Glutamatergic neuron (in vitro differentiated cells): ENCODE measurements around the gene E2F3. TPM values are rescaled to one million over a fixed set of nuclear protein-coding genes. Genes with fewer than 3 reads are reported as not detected.

Experiments
- DNase-seq: peaks from one replicate; pipeline ENCODE4 v3.0.0; 2022
- H3K27ac Mint-ChIP-seq: one replicate; pipeline ENCODE4 v1.8.0; 2020; ENCODE audit warnings: mild to moderate bottlenecking, mixed read lengths, inconsistent platforms; ENCODE audit not compliant: unreplicated experiment
- H3K27me3 Mint-ChIP-seq: one replicate; pipeline ENCODE4 v1.8.0; 2020; ENCODE audit warnings: mild to moderate bottlenecking, moderate library complexity, mixed read lengths, inconsistent platforms; ENCODE audit not compliant: unreplicated experiment
- H3K36me3 Mint-ChIP-seq: one replicate; pipeline ENCODE4 v1.8.0; 2020; ENCODE audit warnings: mild to moderate bottlenecking, mixed read lengths, inconsistent platforms; ENCODE audit not compliant: unreplicated experiment
- H3K4me1 Mint-ChIP-seq: one replicate; pipeline ENCODE4 v1.8.0; 2020; ENCODE audit warnings: mild to moderate bottlenecking, low read depth, mixed read lengths, inconsistent platforms; ENCODE audit not compliant: unreplicated experiment
- H3K4me3 Mint-ChIP-seq: one replicate; pipeline ENCODE4 v1.8.0; 2020; ENCODE audit warnings: mild to moderate bottlenecking, mixed read lengths, inconsistent platforms; ENCODE audit not compliant: unreplicated experiment
- H3K9me3 Mint-ChIP-seq: one replicate; pipeline ENCODE4 v1.8.0; 2020; ENCODE audit warnings: mild to moderate bottlenecking, moderate library complexity, mixed read lengths, inconsistent platforms; ENCODE audit not compliant: unreplicated experiment
- CTCF ChIP-seq: fragments of 200-600 bp; sonication (generic); IDR thresholded peaks from one replicate; pipeline ENCODE4 v1.5.0; 2021; ENCODE audit not compliant: partially characterized antibody, unreplicated experiment
- total RNA-seq: library from RNA; stranded (reverse); fragmentation: NEBNext Ultra II Directional; extraction: Animal tissue kit (Norgen Biotek cat#: 25700); gene quantifications from one replicate; pipeline ENCODE4 v1.2.1, GENCODE V29; 2021; ENCODE audit not compliant: unreplicated experiment

E2F3 gene
- total RNA-seq, 1 donor from 2014 or later: 10.1 TPM

GRCh38 chr6:20539387-20539786 lies 137.7 kb downstream of the E2F3 start:
- Mint-ChIP-seq H3K4me3 (no peak overlapping the region), H3K36me3 (no peaks in the 10 kb centered on the region), H3K9me3 (peaks cover under 1% of the 10 kb centered on the region), H3K4me1 (peaks cover 4% of the 10 kb centered on the region), H3K27me3 (peaks cover 1% of the 10 kb centered on the region), H3K27ac (no peak overlapping the region)
- no peak for TF ChIP-seq CTCF
- no peak for DNase-seq

GRCh38 chr6:20540683-20541082 lies 139.0 kb downstream of the E2F3 start:
- no peaks in the 10 kb centered on the region for H3K9me3 Mint-ChIP-seq
- H3K27me3 Mint-ChIP-seq: no peaks in the 10 kb centered on the region
- no peak for TF ChIP-seq CTCF
- peaks cover under 1% of the 10 kb centered on the region for H3K4me1 Mint-ChIP-seq
- no peak overlapping the region for H3K27ac Mint-ChIP-seq
- DNase-seq: no peak
- no peak overlapping the region for H3K4me3 Mint-ChIP-seq
- H3K36me3 Mint-ChIP-seq: no peaks in the 10 kb centered on the region

- TF ChIP-seq CTCF: no peak
- Mint-ChIP-seq H3K36me3 (peaks cover 6% of the 10 kb centered on the region), H3K27me3 (no peaks in the 10 kb centered on the region), H3K9me3 (no peaks in the 10 kb centered on the region), H3K4me3 (no peak overlapping the region), H3K4me1 (no peaks in the 10 kb centered on the region), H3K27ac (no peak overlapping the region)
- DNase-seq: no peak
These were observed 139.7 kb downstream of the E2F3 start for GRCh38 chr6:20541382-20541781.

GRCh38 chr6:20542927-20543602 lies 141.4 kb downstream of the E2F3 start:
- no peak for TF ChIP-seq CTCF
- H3K4me1 Mint-ChIP-seq: no peaks in the 10 kb centered on the region

More at GRCh38 chr6:20542927-20543602, 141.4 kb downstream of the E2F3 start:
- H3K27ac Mint-ChIP-seq: no peak overlapping the region
- no peaks in the 10 kb centered on the region for H3K9me3 Mint-ChIP-seq
- no peak for DNase-seq
- H3K27me3 Mint-ChIP-seq: no peaks in the 10 kb centered on the region
- no peak overlapping the region for H3K4me3 Mint-ChIP-seq
- H3K36me3 Mint-ChIP-seq: peaks cover 7% of the 10 kb centered on the region

Other genes with a start within 250 kb of the E2F3 start
- gene MBOAT1, start 189.4 kb upstream of the E2F3 start, total RNA-seq: not detected
- gene CDKAL1, start 132.6 kb downstream of the E2F3 start, total RNA-seq: 24.8 TPM